Activated T-cell treated with anti-CD3 and anti-CD28 coated beads, Interleukin-2, amount 50 U/mL, for 72 hours (primary cell): ENCODE measurements around the gene IKZF1. TPM values are rescaled to one million over a fixed set of nuclear protein-coding genes. Genes with fewer than 3 reads are reported as not detected.
A peak's percentile ranks its signal among the peaks of the same experiment; 100 is the strongest.

ENCODE experiments used
- ATAC-seq, 2 donors: fragments of 150-1000 bp; cut with Tn5 transposase; replicated peaks in 1 of 2; 2 replicates each; pipeline ENCODE4 v1.10.0; 2021; ENCODE audit warnings: moderate library complexity in 2 of 2, mild to moderate bottlenecking in 1 of 2
- DNase-seq, 2 donors: peaks; one replicate each; pipeline ENCODE4 v3.0.0; 2021 to 2022; ENCODE audit warnings: mixed read lengths in 1 of 2
- H3K27ac Mint-ChIP-seq: one replicate; pipeline ENCODE4 v1.8.0; 2022; ENCODE audit warnings: mild to moderate bottlenecking, moderate library complexity, mixed read lengths
- H3K27me3 Mint-ChIP-seq: one replicate; pipeline ENCODE4 v1.8.0; 2022; ENCODE audit warnings: low read depth, mixed read lengths
- H3K36me3 Mint-ChIP-seq, 2 donors: one replicate each; pipeline ENCODE4 v1.8.0; 2022; ENCODE audit warnings: mixed read lengths in 2 of 2, mild to moderate bottlenecking in 1 of 2; ENCODE audit not compliant: insufficient read depth in 2 of 2
- H3K4me1 Mint-ChIP-seq: one replicate; pipeline ENCODE4 v1.8.0; 2022; ENCODE audit warnings: low read depth, mixed read lengths
- H3K4me3 Mint-ChIP-seq, 2 donors: one replicate each; pipeline ENCODE4 v1.8.0; 2022; ENCODE audit warnings: mild to moderate bottlenecking in 2 of 2, mixed read lengths in 2 of 2, moderate library complexity in 2 of 2
- H3K9me3 Mint-ChIP-seq, 2 donors: one replicate each; pipeline ENCODE4 v1.8.0; 2022; ENCODE audit warnings: mixed read lengths in 2 of 2
- total RNA-seq, 2 donors: library from RNA; stranded (reverse); gene quantifications; one replicate each; pipeline ENCODE4 v1.2.3, GENCODE V29; 2022

The IKZF1 gene
- total RNA-seq, 2 donors from 2014 or later: 427 to 504 TPM

GRCh38 chr7:50317697-50318669 is 13.5 kb downstream of the IKZF1 start:
- peaks cover 97% of the 10 kb centered on the region for H3K4me1 Mint-ChIP-seq
- peak overlapping the region; percentile 94 to 96 for H3K4me3 Mint-ChIP-seq
- H3K9me3 Mint-ChIP-seq: no peaks in the 10 kb centered on the region
- peak overlapping the region; percentile 99 for H3K27ac Mint-ChIP-seq
- H3K36me3 Mint-ChIP-seq: peaks cover 33 to 70% of the 10 kb centered on the region in 2 donors
- DNase-seq (no peak), ATAC-seq (peak; percentile 39 to 41)
- no peaks in the 10 kb centered on the region for H3K27me3 Mint-ChIP-seq

- Mint-ChIP-seq H3K27ac (peak overlapping the region; percentile 99), H3K27me3 (no peaks in the 10 kb centered on the region), H3K4me1 (peaks cover 97% of the 10 kb centered on the region), H3K9me3 (no peaks in the 10 kb centered on the region), H3K4me3 (peak overlapping the region; percentile 79 to 95), H3K36me3 (peaks cover 25 to 66% of the 10 kb centered on the region in 2 donors)
- no peak for DNase-seq
- ATAC-seq: peak in 1 of 2 donors; percentile 11
Measured at GRCh38 chr7:50321487-50322067, 17.1 kb downstream of the IKZF1 start.

- Mint-ChIP-seq H3K27me3 (no peaks in the 10 kb centered on the region), H3K36me3 (peaks cover 24 to 73% of the 10 kb centered on the region in 2 donors), H3K4me1 (peaks cover 100% of the 10 kb centered on the region), H3K9me3 (no peaks in the 10 kb centered on the region), H3K27ac (peak overlapping the region; percentile 96), H3K4me3 (peak overlapping the region; percentile 29 to 63)
- ATAC-seq (no peak), DNase-seq (no peak)
Measured at GRCh38 chr7:50324113-50324512, 19.6 kb downstream of the IKZF1 start.

GRCh38 chr7:50327443-50327842 is 22.9 kb downstream of the IKZF1 start:
- no peak for DNase-seq
- Mint-ChIP-seq H3K27ac (peak overlapping the region; percentile 87), H3K4me1 (peaks cover 100% of the 10 kb centered on the region), H3K36me3 (peaks cover 20 to 67% of the 10 kb centered on the region in 2 donors), H3K9me3 (no peaks in the 10 kb centered on the region), H3K4me3 (peak overlapping the region; percentile 27 to 37), H3K27me3 (no peaks in the 10 kb centered on the region)
- ATAC-seq: no peak

- no peaks in the 10 kb centered on the region for H3K9me3 Mint-ChIP-seq
- H3K27ac Mint-ChIP-seq: peak overlapping the region; percentile 98
- ATAC-seq: no peak
- no peak for DNase-seq
- H3K27me3 Mint-ChIP-seq: no peaks in the 10 kb centered on the region
- H3K36me3 Mint-ChIP-seq: peaks cover 14 to 50% of the 10 kb centered on the region in 2 donors
- H3K4me1 Mint-ChIP-seq: peaks cover 83% of the 10 kb centered on the region
- no peak overlapping the region for H3K4me3 Mint-ChIP-seq
Measured at GRCh38 chr7:50329775-50330174, 25.3 kb downstream of the IKZF1 start.

- H3K9me3 Mint-ChIP-seq: no peaks in the 10 kb centered on the region
- H3K27ac Mint-ChIP-seq: peak overlapping the region; percentile 98
- ATAC-seq: no peak
- no peak overlapping the region for H3K4me3 Mint-ChIP-seq
- no peaks in the 10 kb centered on the region for H3K27me3 Mint-ChIP-seq
- H3K4me1 Mint-ChIP-seq: peaks cover 78% of the 10 kb centered on the region
- no peak for DNase-seq
- peaks cover 14 to 50% of the 10 kb centered on the region in 2 donors for H3K36me3 Mint-ChIP-seq
Measured at GRCh38 chr7:50330254-50330653, 25.7 kb downstream of the IKZF1 start.

- Mint-ChIP-seq H3K4me3 (no peak overlapping the region), H3K36me3 (peaks cover 14 to 50% of the 10 kb centered on the region in 2 donors), H3K9me3 (no peaks in the 10 kb centered on the region), H3K27ac (peak overlapping the region; percentile 98), H3K4me1 (peaks cover 74% of the 10 kb centered on the region), H3K27me3 (no peaks in the 10 kb centered on the region)
- ATAC-seq (peak in 1 of 2 donors; percentile 25), DNase-seq (no peak)
Measured at GRCh38 chr7:50330696-50331095, 26.2 kb downstream of the IKZF1 start.

GRCh38 chr7:50331564-50332208 is 27.2 kb downstream of the IKZF1 start:
- ATAC-seq: peak; percentile 74 to 82
- H3K36me3 Mint-ChIP-seq: peaks cover 15 to 46% of the 10 kb centered on the region in 2 donors
- H3K27ac Mint-ChIP-seq: peak overlapping the region; percentile 98
- peak in 1 of 2 donors; percentile 68 for DNase-seq
- no peak overlapping the region for H3K4me3 Mint-ChIP-seq
- H3K9me3 Mint-ChIP-seq: no peaks in the 10 kb centered on the region
- H3K27me3 Mint-ChIP-seq: no peaks in the 10 kb centered on the region
- H3K4me1 Mint-ChIP-seq: peaks cover 64% of the 10 kb centered on the region

GRCh38 chr7:50332241-50333165 is 28.0 kb downstream of the IKZF1 start:
- Mint-ChIP-seq H3K36me3 (peaks cover 17 to 46% of the 10 kb centered on the region in 2 donors), H3K4me3 (no peak overlapping the region), H3K27me3 (no peaks in the 10 kb centered on the region), H3K4me1 (peaks cover 56% of the 10 kb centered on the region), H3K9me3 (no peaks in the 10 kb centered on the region), H3K27ac (peak overlapping the region; percentile 98)
- ATAC-seq (no peak), DNase-seq (no peak)

GRCh38 chr7:50333221-50333651 is 28.7 kb downstream of the IKZF1 start:
- DNase-seq: no peak
- no peak for ATAC-seq
- Mint-ChIP-seq H3K27ac (peak overlapping the region; percentile 98), H3K9me3 (no peaks in the 10 kb centered on the region), H3K27me3 (no peaks in the 10 kb centered on the region), H3K36me3 (peaks cover 18 to 42% of the 10 kb centered on the region in 2 donors), H3K4me3 (no peak overlapping the region), H3K4me1 (peaks cover 49% of the 10 kb centered on the region)

GRCh38 chr7:50334341-50334994 is 30.0 kb downstream of the IKZF1 start:
- ATAC-seq (no peak), DNase-seq (no peak)
- no peak overlapping the region for H3K27ac Mint-ChIP-seq
- no peaks in the 10 kb centered on the region for H3K9me3 Mint-ChIP-seq
- no peak overlapping the region for H3K4me3 Mint-ChIP-seq
- no peaks in the 10 kb centered on the region for H3K27me3 Mint-ChIP-seq
- H3K36me3 Mint-ChIP-seq: peaks cover 21 to 35% of the 10 kb centered on the region in 2 donors
- H3K4me1 Mint-ChIP-seq: peaks cover 36% of the 10 kb centered on the region
